Mesothelial cell of epicardium (in vitro differentiated cells): Measurements from ENCODE around the gene ALG14. TPM values are rescaled to one million over a fixed set of nuclear protein-coding genes. Genes with fewer than 3 reads are reported as not detected.

Experiments used
- DNase-seq, 2 experiments: peaks; one replicate each; pipeline ENCODE4 v3.0.0; 2021; ENCODE audit warnings: low spot score in 2 of 2; ENCODE audit not compliant: unreplicated experiment in 2 of 2
- H3K27ac Mint-ChIP-seq: 2 replicates; pipeline ENCODE4 v1.8.0; 2021; ENCODE audit warnings: mixed read lengths
- H3K27me3 Mint-ChIP-seq: 2 replicates; pipeline ENCODE4 v1.8.0; 2021; ENCODE audit warnings: low read depth, mixed read lengths
- H3K36me3 Mint-ChIP-seq: 2 replicates; pipeline ENCODE4 v1.8.0; 2021; ENCODE audit warnings: mixed read lengths
- H3K4me1 Mint-ChIP-seq: 2 replicates; pipeline ENCODE4 v1.8.0; 2021; ENCODE audit warnings: mixed read lengths
- H3K4me3 Mint-ChIP-seq: 2 replicates; pipeline ENCODE4 v1.8.0; 2021; ENCODE audit warnings: mild to moderate bottlenecking, moderate library complexity, mixed read lengths
- H3K9me3 Mint-ChIP-seq: 2 replicates; pipeline ENCODE4 v1.8.0; 2021; ENCODE audit warnings: mixed read lengths
- CTCF ChIP-seq: fragments of 200-600 bp; sonication (generic); IDR thresholded peaks from one replicate; pipeline ENCODE4 v1.5.0; 2021; ENCODE audit warnings: antibody characterized with exemption; ENCODE audit not compliant: unreplicated experiment
- total RNA-seq: library from RNA; stranded (reverse); gene quantifications from 3 replicates; pipeline ENCODE4 v1.2.1, GENCODE V29; 2021

Gene ALG14
- total RNA-seq, 1 donor from 2014 or later, result 5.0 TPM

- Mint-ChIP-seq H3K27ac (no peak overlapping the region), H3K4me3 (no peak overlapping the region), H3K36me3 (peaks cover 2% of the 10 kb centered on the region), H3K9me3 (peaks cover 5% of the 10 kb centered on the region), H3K4me1 (peaks cover 54% of the 10 kb centered on the region), H3K27me3 (no peaks in the 10 kb centered on the region)
- TF ChIP-seq CTCF, result no peak
- no peak for DNase-seq
Measured at GRCh38 chr1:94952539-94952938, 120.2 kb downstream of the ALG14 start.

- Mint-ChIP-seq H3K27me3 (no peaks in the 10 kb centered on the region), H3K4me3 (no peak overlapping the region), H3K36me3 (peaks cover 2% of the 10 kb centered on the region), H3K9me3 (peaks cover 5% of the 10 kb centered on the region), H3K4me1 (peaks cover 62% of the 10 kb centered on the region), H3K27ac (peak overlapping the region; percentile 60)
- DNase-seq, result no peak
- no peak for TF ChIP-seq CTCF
Measured at GRCh38 chr1:94951509-94952208, 121.1 kb downstream of the ALG14 start.

- H3K4me3 Mint-ChIP-seq, result no peak overlapping the region
- no peak for TF ChIP-seq CTCF
- no peak overlapping the region for H3K27ac Mint-ChIP-seq
- peaks cover 66% of the 10 kb centered on the region for H3K4me1 Mint-ChIP-seq
- H3K9me3 Mint-ChIP-seq, result peaks cover 5% of the 10 kb centered on the region
- DNase-seq, result no peak
- H3K36me3 Mint-ChIP-seq, result peaks cover 2% of the 10 kb centered on the region
- no peaks in the 10 kb centered on the region for H3K27me3 Mint-ChIP-seq
Measured at GRCh38 chr1:94951046-94951445, 121.7 kb downstream of the ALG14 start.

- H3K4me3 Mint-ChIP-seq, result no peak overlapping the region
- no peak overlapping the region for H3K27ac Mint-ChIP-seq
- H3K27me3 Mint-ChIP-seq, result no peaks in the 10 kb centered on the region
- peaks cover 5% of the 10 kb centered on the region for H3K9me3 Mint-ChIP-seq
- no peak for TF ChIP-seq CTCF
- H3K4me1 Mint-ChIP-seq, result peaks cover 68% of the 10 kb centered on the region
- no peak for DNase-seq
- peaks cover 2% of the 10 kb centered on the region for H3K36me3 Mint-ChIP-seq
Measured at GRCh38 chr1:94949681-94950661, 122.8 kb downstream of the ALG14 start.

- Mint-ChIP-seq H3K27me3 (no peaks in the 10 kb centered on the region), H3K4me3 (no peak overlapping the region), H3K36me3 (no peaks in the 10 kb centered on the region), H3K4me1 (peaks cover 49% of the 10 kb centered on the region), H3K9me3 (peaks cover under 1% of the 10 kb centered on the region), H3K27ac (peak overlapping the region; percentile 22)
- DNase-seq, result no peak
- no peak for TF ChIP-seq CTCF
Measured at GRCh38 chr1:94947437-94947836, 125.3 kb downstream of the ALG14 start.
